ENCODE results near the gene SMIM33.
"Not testable (repeated sequence)": the region's sequence is repeated elsewhere in the genome, so short reads cannot be mapped to it uniquely, and the experiment has no call there.

Gene SMIM33

DNA sequence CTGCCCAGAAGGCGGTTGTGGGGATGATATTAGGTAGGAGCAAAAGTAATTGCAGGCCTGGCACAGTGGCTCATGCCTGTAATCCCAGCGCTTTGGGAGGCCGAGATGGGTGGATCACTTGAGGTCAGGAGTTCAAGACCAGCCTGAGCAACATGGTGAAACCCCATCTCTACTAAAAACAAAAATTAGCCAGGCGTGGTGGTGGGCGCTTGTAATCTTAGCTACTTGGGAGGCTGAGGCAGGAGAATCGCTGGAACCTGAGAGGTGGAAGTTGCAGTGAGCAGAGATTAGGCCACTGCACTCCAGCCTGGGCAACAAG, 12.0 kb downstream of the SMIM33 start:
- not testable (repeated sequence) for DNase-seq

DNA sequence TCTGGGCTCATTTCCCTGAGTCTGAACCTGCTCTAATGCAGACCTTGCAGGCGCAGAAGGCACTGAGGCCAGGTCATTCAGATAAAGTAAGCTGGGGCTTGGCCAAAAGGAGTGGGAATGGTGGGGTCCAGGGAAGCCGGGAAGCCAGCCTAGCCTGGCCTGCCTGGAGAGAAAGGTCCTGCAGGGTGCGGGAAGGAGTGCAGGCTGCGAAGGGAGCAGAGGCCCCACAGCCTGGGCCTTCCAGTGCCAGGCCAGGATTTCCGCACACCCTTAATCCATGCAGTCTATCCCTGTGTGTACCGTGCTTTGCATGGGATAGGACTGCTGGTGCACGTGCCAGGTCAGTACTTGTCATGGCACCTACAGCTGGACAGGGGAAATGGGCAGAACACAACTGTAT, 15.4 kb downstream of the SMIM33 start:
- DNase-seq, result no peak

DNA sequence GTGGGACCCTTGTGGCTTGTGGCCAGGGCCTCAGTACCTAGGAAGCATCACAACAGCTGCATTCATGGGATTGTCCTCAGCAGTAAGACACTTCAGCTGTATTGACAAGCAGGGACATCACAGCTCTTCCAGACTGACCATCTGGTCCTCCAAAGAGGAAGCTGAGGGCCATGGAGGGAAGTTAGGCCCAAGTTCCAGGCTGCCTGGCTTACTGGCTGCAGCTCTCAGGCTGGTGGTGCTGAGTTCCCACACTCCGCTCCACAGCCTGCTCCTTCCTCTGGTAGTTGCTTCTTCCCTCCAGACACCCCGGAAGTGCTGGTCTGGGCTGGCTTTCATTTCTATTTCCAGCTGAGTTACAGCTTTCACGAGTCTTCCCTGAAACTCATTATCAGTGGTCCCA, 17.5 kb downstream of the SMIM33 start:
- no peak for DNase-seq

DNA sequence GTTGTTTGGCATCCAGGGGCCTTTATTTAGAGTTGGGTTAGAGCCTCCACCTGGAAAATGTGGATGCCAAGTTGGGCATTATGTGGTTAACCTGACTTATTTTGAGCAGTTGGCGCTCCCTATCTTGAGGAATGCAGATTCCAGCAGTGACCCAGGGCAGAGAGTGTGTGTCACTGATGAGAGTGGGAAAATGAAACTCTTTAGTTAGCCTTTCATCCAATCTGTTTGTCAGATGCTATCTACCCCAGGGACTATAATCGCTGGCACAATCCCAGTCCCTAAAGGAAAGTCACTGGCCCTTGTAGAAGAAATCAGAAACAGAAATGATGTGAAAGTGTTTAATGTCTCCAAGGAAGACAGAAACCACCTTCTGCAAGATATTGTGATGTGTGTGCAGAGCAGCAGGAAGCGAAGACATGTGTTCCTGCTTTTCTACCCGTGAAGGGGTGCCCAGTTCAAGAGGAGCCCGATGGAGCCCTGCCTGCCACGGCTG, 21.9 kb downstream of the SMIM33 start:
- peak; percentile 43 for DNase-seq

DNA sequence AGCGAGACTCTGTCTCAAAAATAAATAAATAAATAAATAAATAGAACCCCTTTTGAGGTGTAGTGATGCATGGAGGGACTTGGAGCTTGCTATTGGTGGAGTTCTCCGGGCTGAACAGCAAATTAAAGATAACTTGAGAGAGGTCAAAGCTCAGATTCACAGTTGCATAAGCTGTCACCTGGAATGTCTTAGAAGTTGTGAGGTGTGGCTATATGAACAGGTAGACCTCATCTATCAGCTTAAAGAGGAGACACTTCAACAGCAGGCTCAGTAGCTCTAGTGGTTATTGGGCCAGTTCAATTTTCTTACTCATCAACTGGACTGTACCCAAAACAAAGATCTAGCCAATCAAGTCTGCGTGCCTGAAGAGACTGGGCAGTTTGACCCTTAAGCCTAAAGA, 23.5 kb downstream of the SMIM33 start:
- DNase-seq, result no peak

DNA sequence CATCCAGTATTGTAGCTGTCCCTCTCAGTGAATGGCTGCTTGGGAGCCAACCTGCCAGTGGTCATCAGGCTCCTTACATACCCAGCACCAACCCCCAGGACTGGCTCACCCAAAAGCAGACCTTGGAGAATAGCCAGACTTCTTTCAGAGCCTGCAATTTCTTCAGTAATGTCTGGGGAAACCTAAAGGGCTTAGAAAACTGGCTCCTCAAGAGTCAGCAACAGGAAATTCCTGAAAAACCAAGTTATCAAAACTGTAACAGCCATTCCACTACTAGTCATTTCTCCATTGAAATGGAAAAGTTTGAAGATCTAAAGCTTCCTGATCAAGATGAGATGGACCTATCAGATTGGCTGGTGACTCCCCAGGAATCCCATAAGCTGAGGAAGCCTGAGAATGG, 24.0 kb downstream of the SMIM33 start:
- peak; percentile 83 for DNase-seq

DNA sequence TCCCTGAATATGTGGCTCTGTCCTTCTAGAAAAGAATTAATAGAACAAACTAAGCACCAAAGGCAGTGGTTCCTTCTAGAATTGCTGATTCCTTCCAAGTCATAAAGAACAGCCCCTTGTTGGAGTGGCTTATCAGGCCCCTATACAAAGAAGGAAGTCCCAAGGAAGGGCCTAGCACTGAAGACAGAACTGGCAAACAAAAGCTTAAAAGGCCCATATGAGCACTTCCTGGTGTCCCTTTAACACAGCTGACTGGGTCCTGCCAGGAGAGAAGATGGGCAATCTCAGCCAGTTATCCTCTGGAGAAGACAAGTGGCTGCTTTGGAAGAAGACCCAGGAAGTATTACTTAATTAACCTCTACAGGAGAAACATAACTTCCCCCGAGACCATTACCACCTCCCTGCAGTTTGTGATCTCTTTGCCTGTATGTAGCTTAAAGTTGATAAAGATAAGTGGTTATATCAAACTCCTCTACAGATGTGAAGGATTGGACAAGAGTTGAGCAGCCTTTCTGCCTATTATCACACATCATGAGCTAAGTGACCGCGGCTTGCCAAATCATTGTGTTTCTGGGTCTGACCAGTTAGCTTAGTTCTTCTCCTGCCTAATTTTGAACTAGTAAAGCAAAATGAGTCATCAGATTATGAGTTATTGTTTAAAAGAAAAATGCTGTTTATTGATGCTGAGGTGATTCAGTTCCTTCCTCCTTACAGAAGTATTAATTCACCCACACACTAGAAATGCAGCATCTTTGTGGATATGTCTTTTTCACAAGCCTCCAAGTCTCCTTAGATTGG, 25.0 kb downstream of the SMIM33 start:
- peak; percentile 51 for DNase-seq

DNA sequence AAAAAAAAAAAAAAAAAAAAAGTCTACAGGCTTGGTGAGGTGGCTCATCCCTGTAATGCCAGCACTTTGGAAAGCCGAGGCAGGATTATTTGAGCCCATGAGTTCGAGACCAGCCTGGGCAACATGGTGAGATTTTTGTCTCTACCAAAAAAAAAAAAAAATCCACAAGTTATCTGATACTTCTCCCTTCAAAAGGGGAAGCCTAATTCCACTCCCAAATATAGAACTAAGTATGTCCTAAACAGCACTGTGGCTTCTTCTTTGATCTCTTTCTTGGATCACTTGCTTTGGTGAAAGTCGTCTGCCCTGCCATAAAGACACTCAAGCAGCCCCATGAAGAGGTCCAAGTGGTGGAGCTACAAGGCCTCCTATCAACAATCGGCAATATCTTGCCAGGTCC, 30.6 kb downstream of the SMIM33 start:
- DNase-seq, result no peak

DNA sequence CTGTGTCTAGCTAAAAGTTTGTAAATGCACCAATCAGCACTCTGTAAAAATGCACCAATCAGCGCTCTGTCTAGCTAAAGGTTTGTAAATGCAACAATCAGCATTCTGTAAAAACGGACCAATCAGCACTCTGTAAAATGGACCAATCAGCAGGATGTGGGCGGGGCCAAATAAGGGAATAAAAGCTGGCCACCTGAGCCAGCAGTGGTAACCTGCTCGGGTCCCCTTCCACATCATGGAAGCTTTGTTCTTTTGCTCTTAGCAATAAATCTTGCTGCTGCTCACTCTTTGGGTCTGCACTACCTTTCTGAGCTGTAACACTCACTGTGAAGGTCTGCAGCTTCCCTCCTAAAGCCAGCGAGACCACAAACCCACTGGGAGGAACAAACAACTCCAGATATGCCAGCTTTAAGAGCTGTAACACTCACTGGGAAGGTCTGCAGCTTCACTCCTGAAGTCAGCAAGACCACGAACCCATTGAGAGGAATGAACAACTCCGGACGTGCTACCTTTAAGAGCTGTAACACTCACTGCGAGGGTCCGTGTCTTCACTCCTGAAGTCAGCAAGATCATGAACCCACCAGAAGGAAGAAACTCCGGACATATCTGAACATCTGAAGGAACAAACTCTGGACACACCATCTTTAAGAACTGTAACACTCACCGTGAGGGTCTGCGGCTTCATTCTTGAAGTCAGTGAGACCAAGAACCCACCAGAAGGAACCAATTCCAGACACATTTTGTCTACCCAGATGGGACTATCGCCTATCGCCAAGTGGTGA, 32.4 kb downstream of the SMIM33 start:
- not testable (repeated sequence) for DNase-seq

DNA sequence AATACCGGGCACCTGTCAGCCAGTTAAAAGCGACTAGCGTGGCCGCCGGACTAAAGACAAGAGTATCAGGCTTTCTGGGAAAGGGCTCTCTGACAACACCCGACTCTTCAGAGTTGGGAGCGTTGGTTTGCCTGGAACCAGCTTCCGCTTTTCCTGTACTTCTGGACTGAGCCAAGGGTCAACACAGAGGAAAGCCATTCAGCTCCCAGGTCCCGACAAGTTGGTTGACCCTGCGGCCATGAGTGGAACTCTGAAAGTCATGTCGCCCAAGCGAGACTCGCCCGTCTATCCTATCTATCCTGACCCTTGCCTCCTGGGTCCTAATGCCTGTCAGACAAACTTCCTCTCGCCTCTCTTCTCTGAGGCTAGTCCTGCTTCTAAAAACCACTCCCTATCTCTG, 33.1 kb downstream of the SMIM33 start:
- DNase-seq, result not testable (repeated sequence)

DNA sequence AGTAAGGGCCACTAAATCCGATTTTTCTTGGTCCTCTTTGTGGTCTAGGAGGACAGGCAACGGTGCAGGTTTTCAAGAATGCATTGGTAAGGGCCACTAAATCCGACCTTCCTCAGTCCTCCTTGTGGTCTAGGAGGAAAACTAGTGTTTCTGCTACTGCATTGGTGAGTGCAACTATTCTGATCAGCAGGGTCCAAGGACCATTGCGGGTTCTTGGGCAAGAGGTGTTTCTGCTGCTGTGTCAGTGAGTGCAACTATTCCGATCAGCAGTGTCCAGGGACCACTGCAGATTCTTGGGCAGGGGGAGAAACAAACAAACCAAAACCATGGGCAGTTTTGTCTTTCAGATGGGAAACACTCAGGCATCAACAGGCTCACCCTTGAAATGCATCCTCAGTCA, 33.9 kb downstream of the SMIM33 start:
- DNase-seq, result not testable (repeated sequence)

DNA sequence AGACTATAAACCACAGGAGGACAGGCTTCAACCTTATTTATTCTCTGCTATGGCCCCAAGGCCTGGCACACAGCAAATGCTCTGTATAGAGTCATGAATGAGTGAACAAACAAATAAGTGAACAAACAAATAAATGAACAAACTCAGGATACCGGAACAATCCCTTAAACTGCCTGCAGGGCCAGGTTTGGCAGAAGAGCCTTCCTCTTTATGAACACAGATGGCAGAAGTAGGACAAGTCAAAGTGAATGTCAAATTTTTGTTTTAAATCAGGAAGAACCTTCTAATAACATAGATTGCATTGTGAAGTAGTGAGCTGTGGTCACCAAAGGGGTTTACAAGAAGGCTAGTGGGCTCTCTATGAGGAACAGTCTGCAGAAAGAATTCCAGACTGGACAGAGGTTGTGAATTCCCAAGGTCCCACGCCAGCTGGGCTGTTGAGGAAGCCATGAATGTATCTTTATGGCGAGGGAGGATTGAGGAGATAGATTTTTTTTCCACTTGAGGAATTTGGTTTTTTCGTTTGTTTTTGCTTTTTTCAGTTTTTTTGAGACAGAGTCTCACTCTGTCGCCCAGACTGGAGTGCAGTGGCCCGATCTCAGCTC, 42.1 kb downstream of the SMIM33 start:
- no peak for DNase-seq

DNA sequence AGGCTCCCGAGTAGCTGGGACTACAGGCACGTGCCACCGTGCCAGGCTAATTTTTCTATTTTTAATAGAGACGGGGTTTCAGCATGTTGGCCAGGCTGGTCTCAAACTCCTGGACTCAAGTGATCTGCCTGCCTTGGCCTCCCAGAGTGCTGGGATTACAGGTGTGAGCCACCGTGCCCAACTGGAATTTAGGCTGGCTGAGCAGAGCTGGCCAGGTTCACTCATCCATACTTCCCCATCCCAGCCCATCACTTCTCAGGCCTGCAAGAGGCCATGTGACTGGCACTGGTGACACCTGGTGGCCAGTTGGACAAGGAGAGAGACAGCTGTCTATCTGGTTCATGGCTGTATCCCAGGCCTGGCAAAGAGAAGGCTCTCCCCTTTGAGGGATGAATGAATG, 42.6 kb downstream of the SMIM33 start:
- DNase-seq, result peak; percentile 83

DNA sequence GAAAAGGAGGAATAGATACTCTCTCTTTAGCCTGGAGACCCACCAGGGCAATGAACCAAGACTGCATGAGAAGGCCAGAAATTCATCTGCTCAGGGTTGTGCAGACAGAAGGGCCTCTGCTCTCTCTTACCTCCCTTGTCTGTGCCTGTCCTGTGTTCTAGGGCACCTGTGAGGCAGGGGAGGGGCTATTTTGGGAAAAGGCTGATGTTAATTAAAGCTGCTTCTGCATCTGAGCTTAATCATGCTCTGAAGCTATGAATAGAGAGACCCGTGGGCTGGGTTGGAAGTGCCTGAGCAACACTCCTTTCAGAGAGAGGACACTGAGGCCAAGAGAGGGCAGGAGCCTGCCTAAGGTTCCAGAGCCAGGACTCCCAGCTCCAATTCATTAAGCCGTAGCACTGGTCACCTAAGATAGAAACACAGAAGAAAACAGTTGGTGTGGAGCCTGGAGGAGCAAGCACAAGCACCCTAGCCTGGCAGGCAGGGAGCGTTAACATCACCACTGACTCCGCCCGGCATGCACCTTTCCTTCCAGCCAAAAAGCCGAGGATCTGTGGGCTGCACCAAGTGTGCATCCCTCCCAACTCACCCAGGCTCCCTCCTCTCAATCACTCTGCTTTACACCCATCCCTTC, 43.2 kb downstream of the SMIM33 start:
- DNase-seq, result no peak

DNA sequence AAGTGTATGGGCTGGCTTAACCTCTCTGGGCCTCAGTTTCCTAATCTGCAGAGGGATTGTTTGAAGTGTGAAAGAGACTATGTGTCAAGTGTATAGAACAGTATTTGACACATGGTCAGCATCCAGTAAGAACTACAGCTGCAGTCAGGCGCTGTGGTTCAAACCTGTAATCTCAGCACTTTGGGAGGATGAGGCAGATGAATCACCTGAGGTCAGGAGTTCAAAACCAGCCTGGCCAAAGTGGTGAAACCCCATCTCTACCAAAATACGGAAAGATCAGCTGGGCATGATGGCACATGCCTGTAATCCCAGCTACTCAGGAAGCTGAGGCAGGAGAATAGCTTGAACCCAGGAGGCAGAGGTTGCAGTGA, 43.7 kb downstream of the SMIM33 start:
- no peak for DNase-seq

DNA sequence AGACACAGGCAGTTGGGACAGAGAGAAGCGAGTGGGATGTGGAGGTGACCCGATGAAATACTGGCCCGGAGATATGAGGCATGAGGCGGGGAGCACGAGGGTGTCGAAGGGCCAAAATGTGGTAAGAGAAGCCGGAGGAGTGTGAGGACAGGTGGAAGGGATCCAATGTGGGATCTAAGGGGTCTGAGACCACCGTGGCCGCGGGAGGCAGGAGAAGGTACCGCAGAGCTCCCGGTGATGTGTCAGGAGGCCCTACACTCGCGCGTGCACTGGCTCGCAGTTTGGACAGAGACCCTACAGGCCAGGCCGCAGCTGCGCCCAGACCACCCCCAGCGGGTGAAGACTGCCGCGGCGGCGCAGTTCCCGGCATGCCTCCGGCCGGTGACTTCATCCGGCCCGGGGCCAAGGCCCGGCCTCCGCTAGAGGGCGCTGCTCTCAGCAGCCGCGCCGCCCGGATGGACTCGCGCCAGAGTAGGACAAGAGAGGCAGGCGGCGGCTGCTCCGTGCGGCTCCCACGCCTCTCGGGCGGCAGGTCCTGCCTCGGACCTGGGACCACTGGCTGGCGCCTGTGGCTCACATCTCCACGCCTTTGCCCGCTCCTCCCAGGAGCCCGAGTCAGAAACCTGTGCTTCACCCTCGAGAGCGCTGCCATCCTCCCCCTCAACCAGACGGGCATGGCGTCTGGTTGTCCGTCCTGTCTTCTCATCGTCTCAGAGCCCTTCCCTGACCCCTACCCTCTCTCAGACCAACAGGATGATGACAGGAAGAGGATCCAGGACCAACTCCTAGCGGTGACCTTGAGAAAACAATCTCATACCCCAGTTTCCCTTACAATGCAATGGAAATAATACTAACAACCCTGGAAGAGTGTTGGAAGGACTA, 47.1 kb downstream of the SMIM33 start:
- peak; percentile 85 for DNase-seq

All from fibroblast of skin of abdomen (primary cell).